Right kidney (tissue), 1 donor: ENCODE data around the gene ELP2.
"Not testable (repeated sequence)": the region's sequence is repeated elsewhere in the genome, so short reads cannot be mapped to it uniquely, and the experiment has no call there.

ENCODE experiments used
- DNase-seq: peaks from one replicate; pipeline ENCODE4 v3.0.0-alpha.2; 2016

Gene ELP2

DNA sequence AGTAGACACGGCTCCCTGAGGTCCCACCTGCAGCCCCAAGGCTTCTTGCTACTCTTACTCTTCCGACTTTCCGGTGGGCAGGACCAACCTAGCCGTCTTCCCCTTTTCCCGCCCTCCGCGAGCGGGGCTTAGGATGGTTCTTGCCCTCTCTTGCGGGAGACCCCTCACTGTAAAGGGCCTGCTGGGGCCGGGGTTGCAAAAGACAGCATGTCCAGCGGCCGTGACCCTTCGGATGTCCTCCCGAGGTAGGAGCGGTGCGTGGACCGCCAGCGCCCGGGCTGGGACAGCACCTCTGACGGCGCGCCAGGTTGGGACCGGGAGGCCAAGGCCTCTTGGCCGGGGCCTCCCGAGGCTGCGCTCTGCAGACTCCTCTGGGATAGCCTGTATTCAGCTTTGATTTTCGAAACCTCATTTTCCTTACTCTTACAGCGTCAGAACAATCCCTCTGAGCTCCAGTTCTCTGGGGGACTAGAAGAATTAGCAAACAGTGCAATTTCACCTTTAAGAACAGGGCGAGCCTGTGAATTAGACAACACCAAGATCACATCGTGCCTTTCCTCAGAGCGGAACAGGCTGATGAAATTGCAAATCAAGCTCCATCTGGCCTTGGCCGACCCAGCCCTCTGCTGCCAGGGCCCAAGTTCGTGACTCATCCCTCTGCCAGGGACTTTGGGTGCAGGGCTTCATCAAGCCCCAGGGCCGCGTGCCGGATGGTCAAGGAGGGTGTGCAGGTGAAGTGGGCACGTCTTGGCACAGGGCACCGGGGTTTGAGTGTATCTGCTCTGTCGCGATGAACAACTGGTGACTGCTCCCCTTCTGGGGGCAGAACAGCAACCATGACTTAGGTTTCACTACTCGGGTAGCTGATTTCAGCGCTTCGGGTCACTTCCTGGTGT, 58.4 kb downstream of the ELP2 start:
- no peak for DNase-seq

DNA sequence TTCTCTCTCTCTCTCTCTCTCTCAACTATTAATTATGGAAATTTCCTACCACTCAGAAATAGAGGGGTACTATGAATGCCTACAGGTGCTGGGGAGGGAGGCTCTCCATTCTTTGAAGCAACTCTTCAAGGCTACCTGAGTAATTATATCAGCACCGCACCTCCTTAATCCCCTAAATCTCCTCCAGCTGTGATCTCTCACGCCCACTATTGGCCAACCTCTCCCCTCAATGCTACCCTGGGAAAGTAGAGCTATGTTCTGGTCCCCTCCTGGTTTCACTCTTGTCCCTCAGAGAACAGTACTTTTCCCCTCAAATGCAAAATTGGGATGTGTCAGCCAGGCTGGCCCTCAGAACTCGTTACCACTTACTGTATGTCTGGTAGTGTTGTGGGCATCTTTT, 59.2 kb downstream of the ELP2 start:
- DNase-seq, result no peak

DNA sequence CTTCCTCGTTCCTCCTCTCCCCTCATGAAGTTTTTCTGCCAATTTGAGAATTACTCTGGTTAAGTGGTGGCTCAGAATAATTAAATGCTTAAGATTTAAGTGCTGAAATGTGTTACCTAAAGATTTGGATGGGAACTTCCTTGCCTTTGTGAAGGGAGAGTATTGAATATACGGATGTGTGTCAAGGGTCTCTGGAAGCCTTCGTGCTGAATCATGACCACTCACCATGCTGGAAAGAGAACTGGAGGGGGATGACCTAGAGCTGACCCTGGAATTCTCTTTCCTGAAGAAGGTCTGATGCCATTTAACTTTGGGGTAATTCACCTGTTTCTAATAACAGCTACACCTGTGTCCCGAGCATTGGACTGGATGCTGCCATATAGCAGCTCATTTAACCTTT, 59.8 kb downstream of the ELP2 start:
- DNase-seq, result no peak

- DNase-seq, result no peak
Measured at GRCh38 chr18:36191286-36191685, 61.6 kb downstream of the ELP2 start.

DNA sequence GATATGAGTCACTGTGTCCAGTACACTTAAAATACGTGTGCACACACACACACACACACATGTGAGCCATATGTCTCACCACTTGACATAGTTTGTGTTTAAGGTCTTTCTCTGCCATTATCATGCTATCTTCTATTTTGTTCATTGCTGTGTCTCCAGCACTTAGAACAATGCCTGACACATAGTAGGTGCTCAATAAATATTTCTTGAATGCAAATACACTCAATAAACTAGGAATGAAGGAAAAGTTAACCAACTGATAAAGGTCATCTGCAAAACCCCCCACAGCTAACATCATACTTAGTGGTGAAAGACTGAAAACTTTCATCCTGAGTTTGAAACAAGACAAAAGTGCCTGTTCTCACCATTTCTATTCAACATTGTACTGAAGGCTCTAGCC, 62.0 kb downstream of the ELP2 start:
- DNase-seq, result no peak

DNA sequence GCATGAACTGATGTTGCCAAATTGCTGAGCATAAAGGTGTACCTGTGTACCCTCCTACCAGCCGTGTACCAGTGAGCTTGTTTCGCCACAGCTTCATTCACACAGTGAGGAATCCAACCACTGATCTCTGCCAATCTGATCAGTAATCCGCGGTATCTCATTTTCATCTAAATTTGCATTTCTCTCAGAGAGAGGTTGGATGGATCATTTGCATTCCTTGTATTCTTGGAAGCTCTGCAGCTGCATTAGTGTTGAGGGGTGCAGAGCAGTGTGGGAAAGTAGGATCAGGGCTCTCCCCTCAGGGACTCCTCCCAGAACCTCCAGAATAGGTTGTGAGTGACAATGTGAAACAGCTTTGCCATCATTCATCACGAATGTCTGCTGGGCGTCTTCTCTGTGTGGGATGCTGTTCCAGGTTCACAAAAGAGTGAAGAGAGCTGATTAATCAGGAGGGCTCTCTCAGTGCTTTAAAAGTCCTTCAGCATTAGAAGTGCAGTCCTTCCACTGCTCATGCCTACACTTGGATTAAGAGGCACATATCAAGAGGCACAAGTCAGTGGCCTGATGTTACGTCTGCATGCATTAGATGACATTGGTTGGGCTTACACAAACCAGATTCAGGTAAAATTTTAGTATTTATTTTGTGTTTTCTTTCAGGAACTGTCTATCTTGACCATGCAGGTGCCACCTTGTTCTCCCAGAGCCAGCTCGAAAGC, 65.1 kb downstream of the ELP2 start:
- DNase-seq, result no peak

DNA sequence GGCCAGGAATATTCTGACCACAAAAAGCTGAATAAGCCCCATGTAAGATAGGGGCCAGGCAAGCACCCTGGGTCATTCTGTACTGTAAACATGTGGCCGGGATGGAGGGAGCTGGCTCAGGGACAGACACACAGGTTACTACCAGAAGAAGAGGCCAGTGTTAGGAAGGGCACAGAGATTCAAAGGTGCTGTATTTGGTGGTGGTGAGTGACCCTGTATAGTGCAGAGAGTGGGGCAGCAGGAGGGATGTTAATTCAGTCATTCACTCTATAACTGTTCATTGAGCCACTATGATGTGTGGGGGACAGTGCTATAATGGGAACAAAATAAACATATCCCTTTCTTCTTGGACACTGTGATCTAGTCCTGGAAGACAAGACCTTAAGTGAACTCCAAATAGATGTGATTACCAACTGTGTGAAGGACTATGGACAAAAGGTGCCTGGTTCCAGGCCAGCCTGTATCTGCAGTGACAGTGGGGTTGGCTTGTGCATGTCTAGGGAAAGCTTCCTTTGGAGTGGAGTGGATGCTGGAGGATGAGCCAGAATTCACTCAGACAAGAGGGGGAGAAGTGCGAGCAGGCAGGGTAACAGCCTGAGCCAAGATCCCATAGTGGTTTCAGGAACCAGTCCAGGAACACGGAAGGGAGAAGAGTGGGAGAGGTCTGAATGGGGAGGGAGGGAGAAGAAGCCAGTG, 65.9 kb downstream of the ELP2 start:
- DNase-seq, result no peak

DNA sequence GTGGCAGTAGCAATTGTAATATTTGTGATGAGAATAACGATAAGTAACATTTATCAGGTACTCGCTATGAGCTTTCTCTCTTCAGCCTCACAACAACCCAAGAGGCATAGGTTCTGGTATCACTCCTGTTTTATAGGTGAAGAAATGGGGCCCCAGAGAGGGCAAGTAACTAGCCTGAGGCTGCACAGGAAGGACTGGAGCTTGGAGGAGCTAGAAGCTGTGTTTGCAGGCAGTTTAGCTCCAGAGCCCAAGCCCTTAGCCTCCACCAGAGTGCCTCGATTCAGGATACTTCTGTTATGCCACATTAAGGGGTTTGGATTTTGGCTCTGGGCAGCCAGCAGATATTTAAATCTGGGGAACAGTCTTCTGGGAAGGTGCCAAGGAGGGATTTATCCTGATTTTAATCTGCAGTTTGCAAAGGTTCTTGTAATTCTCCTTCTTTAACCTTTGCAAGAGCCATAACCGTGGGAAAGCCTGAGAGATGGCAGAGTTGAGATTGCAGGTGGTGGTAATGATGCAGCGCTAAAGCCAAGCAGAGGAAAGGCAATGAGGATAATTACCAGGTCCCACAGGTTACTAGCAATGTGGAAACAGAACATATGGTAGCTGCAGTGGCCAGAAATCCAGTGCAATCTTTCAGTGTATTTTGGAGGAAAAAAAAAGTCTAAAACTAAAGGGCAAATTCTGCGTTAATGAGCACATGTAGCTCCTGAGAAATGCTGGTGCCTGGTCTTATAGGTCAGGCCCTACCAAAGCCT, 66.7 kb downstream of the ELP2 start:
- DNase-seq, result no peak

DNA sequence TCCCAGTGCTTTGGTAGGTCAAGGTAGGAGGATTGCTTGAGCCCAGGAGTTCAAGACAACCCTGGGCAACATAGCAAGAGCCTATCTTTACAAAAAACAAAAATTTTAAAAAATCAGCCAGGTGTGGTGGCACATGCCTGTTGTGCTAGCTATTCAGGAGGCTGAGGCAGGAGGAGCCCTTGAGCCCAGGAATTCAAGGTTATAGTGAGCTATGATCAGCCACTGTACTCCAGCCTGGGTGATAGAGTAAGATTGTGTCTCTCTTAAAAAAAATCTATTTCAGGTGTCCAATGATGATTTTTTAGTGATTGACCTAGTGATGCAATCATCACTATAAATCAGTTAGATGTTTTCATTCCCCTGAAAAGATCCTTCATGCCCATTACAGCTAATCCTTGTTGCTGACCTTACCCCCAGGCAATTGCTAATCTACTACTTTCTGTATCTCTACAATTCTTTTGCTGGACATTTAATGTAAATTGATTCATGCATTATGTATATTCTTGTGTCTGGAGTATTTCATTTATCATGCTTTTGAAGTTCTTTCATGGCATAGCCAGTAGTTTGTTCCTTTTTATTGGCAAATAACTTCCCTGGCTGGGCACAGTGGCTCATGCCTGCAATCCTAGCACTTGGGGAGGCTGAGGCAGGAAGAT, 67.9 kb downstream of the ELP2 start:
- no peak for DNase-seq

DNA sequence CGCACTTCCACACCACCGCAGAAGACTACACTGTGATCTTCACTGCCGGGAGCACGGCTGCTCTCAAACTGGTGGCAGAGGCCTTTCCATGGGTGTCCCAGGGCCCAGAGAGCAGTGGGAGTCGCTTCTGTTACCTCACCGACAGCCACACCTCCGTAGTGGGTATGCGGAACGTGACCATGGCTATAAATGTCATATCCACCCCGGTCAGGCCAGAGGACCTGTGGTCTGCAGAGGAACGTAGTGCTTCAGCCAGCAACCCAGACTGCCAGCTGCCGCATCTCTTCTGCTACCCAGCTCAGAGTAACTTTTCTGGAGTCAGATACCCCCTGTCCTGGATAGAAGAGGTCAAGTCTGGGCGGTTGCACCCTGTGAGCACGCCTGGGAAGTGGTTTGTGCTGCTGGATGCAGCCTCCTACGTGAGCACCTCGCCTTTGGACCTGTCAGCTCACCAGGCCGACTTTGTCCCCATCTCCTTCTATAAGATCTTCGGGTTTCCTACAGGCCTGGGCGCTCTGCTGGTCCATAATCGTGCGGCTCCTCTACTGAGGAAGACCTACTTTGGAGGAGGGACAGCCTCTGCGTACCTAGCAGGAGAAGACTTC, 70.1 kb downstream of the ELP2 start:
- no peak for DNase-seq

DNA sequence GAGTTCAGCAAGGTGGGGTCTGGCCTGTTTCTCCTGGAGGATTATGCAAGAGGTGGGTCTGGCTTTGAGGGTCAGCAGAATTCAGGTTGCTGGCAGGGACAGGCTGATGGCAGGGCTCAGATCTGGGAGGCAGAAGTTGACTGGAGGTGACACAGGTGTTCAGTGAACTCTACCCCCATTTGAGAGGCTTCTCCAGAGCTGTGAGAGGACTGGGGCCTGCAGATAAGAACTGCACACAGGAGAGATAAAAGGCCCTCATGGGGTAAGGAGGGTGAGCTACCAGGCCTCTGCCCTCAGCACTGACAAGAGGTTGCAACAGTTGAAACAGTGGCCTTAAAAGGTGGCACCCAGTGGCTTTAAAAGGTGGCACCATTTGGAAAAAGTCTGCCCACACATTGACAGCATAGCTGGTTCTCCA, 70.7 kb downstream of the ELP2 start:
- no peak for DNase-seq

- no peak for DNase-seq
Measured at GRCh38 chr18:36201765-36202164, 72.1 kb downstream of the ELP2 start.

GRCh38 chr18:36203360-36203895, 73.7 kb downstream of the ELP2 start:
- no peak for DNase-seq

- DNase-seq, result no peak
Measured at GRCh38 chr18:36205166-36205565, 75.5 kb downstream of the ELP2 start.

DNA sequence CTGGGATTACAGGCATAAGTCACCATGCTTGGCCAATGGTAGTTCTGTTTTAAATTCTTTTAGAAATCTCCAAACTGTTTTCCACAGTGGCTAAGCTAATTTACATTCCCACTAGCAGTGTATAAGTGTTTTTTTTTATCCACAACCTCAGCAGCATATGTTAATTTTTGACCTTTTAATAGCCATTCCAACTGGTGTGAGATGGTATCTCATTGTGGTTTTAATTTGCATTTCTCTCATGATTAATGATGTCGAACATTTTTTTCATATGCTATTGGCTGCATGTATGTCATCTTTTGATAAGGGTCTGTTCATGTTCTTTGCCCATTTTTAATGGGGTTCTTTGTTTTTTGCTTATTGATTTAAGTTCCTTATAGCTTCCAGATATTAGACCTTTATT, 77.6 kb downstream of the ELP2 start:
- DNase-seq, result no peak

- not testable (repeated sequence) for DNase-seq
Measured at GRCh38 chr18:36207969-36208368, 78.3 kb downstream of the ELP2 start.

DNA sequence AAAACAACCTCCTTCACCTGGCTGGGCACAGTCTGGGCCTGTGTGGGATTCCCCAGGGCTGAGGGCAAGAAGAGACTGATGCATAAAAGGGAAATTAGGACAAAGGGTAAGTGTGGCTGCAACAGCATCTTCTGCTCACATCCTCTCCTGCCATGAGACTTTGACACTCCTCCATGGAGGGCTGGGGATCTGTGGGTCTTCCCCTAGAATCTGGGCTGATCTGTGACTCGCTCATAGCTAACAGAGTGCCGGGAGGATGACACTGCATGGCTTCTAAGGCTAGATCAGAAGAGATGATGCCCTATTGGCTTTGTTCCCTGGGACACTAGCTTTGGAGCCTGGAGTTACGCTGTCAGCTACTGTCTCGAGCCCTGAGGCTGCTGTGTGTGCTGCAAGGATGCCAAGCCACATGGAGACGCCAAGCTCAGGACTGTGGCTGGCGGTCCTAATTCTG, 81.9 kb downstream of the ELP2 start:
- no peak for DNase-seq

DNA sequence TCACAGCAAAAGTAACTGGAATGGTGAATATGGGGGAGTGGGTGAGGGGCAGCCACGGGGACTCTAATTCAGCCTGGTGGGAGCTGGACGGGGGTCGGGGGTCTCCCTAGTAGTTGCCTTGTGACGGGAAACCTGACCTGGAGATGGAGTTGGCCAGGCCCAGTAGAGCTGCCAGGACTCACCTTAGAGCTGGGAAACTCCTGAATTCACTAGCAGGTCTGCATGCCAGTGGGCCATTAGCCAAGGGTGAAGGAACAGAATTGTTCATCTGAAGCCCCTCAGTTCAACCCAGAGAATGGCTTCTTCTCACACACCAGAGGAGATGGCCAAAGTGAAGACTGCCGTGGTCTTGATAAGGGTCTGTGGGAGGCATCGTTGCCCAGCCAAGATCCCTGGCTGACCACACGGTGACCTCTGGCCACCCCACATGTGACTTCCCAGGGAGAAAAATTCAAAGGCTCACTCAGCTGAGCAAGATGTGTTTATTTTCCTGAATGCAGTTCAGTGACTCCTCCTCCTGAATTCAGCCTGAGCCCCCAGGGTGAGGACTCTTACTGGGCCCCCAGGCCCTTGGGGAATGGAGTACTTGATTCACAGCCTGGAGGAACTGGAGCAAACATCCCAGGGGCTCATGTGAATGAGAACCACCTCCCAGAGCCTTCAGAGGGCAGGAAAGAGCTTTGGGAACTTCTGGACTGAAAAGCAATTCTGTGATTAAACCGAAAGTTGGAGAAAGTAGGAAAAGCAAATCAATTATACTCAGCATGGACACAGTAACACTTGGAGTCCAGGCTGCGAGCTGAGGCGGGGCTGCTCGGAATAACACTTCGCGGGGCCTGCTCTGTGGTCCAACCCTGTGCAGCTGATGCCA, 82.8 kb downstream of the ELP2 start:
- DNase-seq, result no peak

DNA sequence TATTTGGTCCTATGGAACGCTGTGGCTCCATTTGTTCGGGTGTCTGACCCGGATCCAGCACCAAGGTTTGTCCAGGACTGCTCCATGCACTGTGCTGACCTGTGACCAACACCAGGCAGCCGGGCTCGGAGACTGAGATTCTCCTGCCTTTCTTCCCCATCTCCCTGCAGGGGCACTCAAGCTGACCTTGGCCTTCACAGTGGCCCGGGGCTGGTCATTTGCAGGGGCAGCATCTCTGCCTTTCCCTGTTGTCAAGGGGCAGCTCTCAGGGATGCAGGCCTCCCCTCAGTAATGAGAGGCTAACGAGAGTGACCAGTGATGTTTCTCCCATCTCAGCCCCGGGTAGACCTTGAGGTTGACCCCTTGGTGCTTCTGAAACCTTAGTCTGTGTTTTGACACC, 85.1 kb downstream of the ELP2 start:
- no peak for DNase-seq

DNA sequence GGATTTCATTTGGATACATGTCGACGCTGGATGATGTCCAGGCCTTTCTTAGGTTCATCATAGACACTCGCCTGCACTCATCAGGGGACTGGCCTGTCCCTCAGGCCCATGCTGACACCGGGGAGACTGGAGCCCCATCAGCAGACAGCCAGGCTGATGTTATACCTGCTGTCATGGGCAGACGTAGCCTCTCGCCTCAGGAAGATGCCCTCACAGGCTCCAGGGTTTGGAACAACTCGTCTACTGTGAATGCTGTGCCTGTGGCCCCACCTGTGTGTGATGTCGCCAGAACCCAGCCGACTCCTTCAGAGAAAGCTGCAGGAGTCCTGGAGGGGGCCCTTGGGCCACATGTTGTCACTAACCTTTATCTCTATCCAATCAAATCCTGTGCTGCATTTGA, 85.9 kb downstream of the ELP2 start:
- no peak for DNase-seq
